Measurements from ENCODE around the gene BTBD17. TPM values are rescaled to one million over a fixed set of nuclear protein-coding genes. Genes with fewer than 3 reads are reported as not detected.

Gene BTBD17
- polyA plus RNA-seq, 3 donors = 0.11 to 0.21 (median 0.17) TPM

GRCh38 chr17:74339537-74340195 is 22.0 kb downstream of the BTBD17 start:
- no peak for DNase-seq (ENCODE audit: low read depth in 3 of 3, low spot score in 2 of 3)

- no peak for DNase-seq (ENCODE audit: low read depth in 3 of 3, low spot score in 2 of 3)
These were observed 23.7 kb downstream of the BTBD17 start for GRCh38 chr17:74337834-74338500.

GRCh38 chr17:74336307-74336706 is 25.4 kb downstream of the BTBD17 start:
- no peak for DNase-seq (ENCODE audit: low read depth in 3 of 3, low spot score in 2 of 3)

GRCh38 chr17:74335529-74336062 is 26.1 kb downstream of the BTBD17 start:
- DNase-seq (ENCODE audit: low read depth in 3 of 3, low spot score in 2 of 3) = no peak

GRCh38 chr17:74334393-74335039 is 27.2 kb downstream of the BTBD17 start:
- no peak for DNase-seq (ENCODE audit: low read depth in 3 of 3, low spot score in 2 of 3)

- no peak for DNase-seq (ENCODE audit: low read depth in 3 of 3, low spot score in 2 of 3)
These were observed 28.8 kb downstream of the BTBD17 start for GRCh38 chr17:74332763-74333283.

GRCh38 chr17:74332017-74332650 is 29.5 kb downstream of the BTBD17 start:
- no peak for DNase-seq (ENCODE audit: low read depth in 3 of 3, low spot score in 2 of 3)

GRCh38 chr17:74330446-74330845 is 31.2 kb downstream of the BTBD17 start:
- DNase-seq (ENCODE audit: low read depth in 3 of 3, low spot score in 2 of 3) = no peak

- no peak for DNase-seq (ENCODE audit: low read depth in 3 of 3, low spot score in 2 of 3)
These were observed 32.3 kb downstream of the BTBD17 start for GRCh38 chr17:74329378-74329777.

GRCh38 chr17:74328487-74328886 is 33.2 kb downstream of the BTBD17 start:
- no peak for DNase-seq (ENCODE audit: low read depth in 3 of 3, low spot score in 2 of 3)

- DNase-seq (ENCODE audit: low read depth in 3 of 3, low spot score in 2 of 3) = no peak
These were observed 35.2 kb downstream of the BTBD17 start for GRCh38 chr17:74326506-74326905.

GRCh38 chr17:74325743-74326379 is 35.8 kb downstream of the BTBD17 start, which contains the start of gene KIF19:
Gene KIF19, plus strand, starts transcription at chr17:74326226. Its CDS starts 124 bp downstream, at chr17:74326350.
- peak in 1 of 3 donors; percentile 19 for DNase-seq (ENCODE audit: low read depth in 3 of 3, low spot score in 2 of 3)

GRCh38 chr17:74325376-74325742 is 36.3 kb downstream of the BTBD17 start:
- no peak for DNase-seq (ENCODE audit: low read depth in 3 of 3, low spot score in 2 of 3)

- DNase-seq (ENCODE audit: low read depth in 3 of 3, low spot score in 2 of 3) = no peak
These were observed 37.1 kb downstream of the BTBD17 start for GRCh38 chr17:74324521-74324920.

- no peak for DNase-seq (ENCODE audit: low read depth in 3 of 3, low spot score in 2 of 3)
These were observed 43.3 kb downstream of the BTBD17 start for GRCh38 chr17:74318391-74318790.

GRCh38 chr17:74317071-74317470 is 44.6 kb downstream of the BTBD17 start:
- no peak for DNase-seq (ENCODE audit: low read depth in 3 of 3, low spot score in 2 of 3)

GRCh38 chr17:74316220-74316619 is 45.4 kb downstream of the BTBD17 start:
- DNase-seq (ENCODE audit: low read depth in 3 of 3, low spot score in 2 of 3) = no peak

GRCh38 chr17:74314877-74315276 is 46.8 kb downstream of the BTBD17 start:
- DNase-seq (ENCODE audit: low read depth in 3 of 3, low spot score in 2 of 3) = no peak

GRCh38 chr17:74309902-74310301 is 51.8 kb downstream of the BTBD17 start:
- no peak for DNase-seq (ENCODE audit: low read depth in 3 of 3, low spot score in 2 of 3)

GRCh38 chr17:74307984-74308773 is 53.5 kb downstream of the BTBD17 start:
- DNase-seq (ENCODE audit: low read depth in 3 of 3, low spot score in 2 of 3) = no peak

Measured in right renal cortex interstitium (tissue), 3 donors.